Common myeloid progenitor, CD34-positive (primary cell): Measurements from ENCODE around the gene TACR2.

Experiments used
- CTCF ChIA-PET: fragments of 350-600 bp; sonication (Branson Sonifier 250); formaldehyde crosslinking; loops from one replicate; lab custom pipeline; 2021; ENCODE audit warnings: antibody characterized with exemption; lab: Charles Lee
- POLR2A ChIA-PET: fragments of 350-600 bp; sonication (Branson Sonifier 250); formaldehyde crosslinking; loops from one replicate; lab custom pipeline; 2021; ENCODE audit warnings: antibody characterized with exemption; lab: Charles Lee
- DNase-seq, 3 donors: peaks; one replicate each; pipeline versions ENCODE4 v3.0.0 to v3.0.0-alpha.2; 2013
- H3K27ac ChIP-seq, 2 experiments: 1 replicate in 1 of 2; 2 replicates in 1 of 2; pipeline ENCODE4 v1.7.0; 2013; ENCODE audit warnings: inconsistent platforms in 2 of 2, low read length in 2 of 2, mild to moderate bottlenecking in 2 of 2, low read depth in 1 of 2, moderate library complexity in 1 of 2; ENCODE audit not compliant: severe bottlenecking in 2 of 2, insufficient read depth in 1 of 2, poor library complexity in 1 of 2
- H3K27me3 ChIP-seq, 5 experiments: replicated peaks in 2 of 5; 1 replicate in 3 of 5; 2 replicates in 2 of 5; pipeline versions ENCODE4 v1.6.1 to v1.7.0; 2013; ENCODE audit warnings: low read length in 4 of 5, mild to moderate bottlenecking in 2 of 5, moderate library complexity in 2 of 5, inconsistent platforms in 1 of 5; ENCODE audit not compliant: insufficient read depth in 5 of 5, control insufficient read depth in 4 of 5
- H3K36me3 ChIP-seq, 4 experiments: 1 replicate in 2 of 4; 2 replicates in 2 of 4; pipeline versions ENCODE4 v1.6.1 to v1.7.0; 2013; ENCODE audit warnings: low read length in 3 of 4, control low read depth in 1 of 4, mild to moderate bottlenecking in 1 of 4; ENCODE audit not compliant: control insufficient read depth in 4 of 4, insufficient read depth in 4 of 4
- H3K4me1 ChIP-seq, 4 experiments: 1 replicate in 3 of 4; 2 replicates in 1 of 4; pipeline versions ENCODE4 v1.6.1 to v1.7.1; 2013; ENCODE audit warnings: low read length in 3 of 4, mild to moderate bottlenecking in 3 of 4, control low read depth in 1 of 4, inconsistent platforms in 1 of 4, moderate library complexity in 1 of 4; ENCODE audit not compliant: control insufficient read depth in 4 of 4, insufficient read depth in 4 of 4; ENCODE audit errors: control extremely low read depth in 1 of 4
- H3K4me3 ChIP-seq, 7 experiments: 1 replicate in 4 of 7; 2 replicates in 3 of 7; pipeline versions ENCODE4 v1.5.1 to v1.7.0; 2013; ENCODE audit warnings: mild to moderate bottlenecking in 7 of 7, low read length in 6 of 7, moderate library complexity in 6 of 7, inconsistent platforms in 2 of 7, low read depth in 2 of 7, control low read depth in 1 of 7; ENCODE audit not compliant: insufficient read depth in 4 of 7, control insufficient read depth in 1 of 7; ENCODE audit errors: extremely low read depth in 1 of 7
- H3K9me3 ChIP-seq, 5 experiments: 1 replicate in 4 of 5; 2 replicates in 1 of 5; pipeline versions ENCODE4 v1.6.1 to v1.7.1; 2013; ENCODE audit warnings: low read length in 4 of 5, mild to moderate bottlenecking in 2 of 5, inconsistent platforms in 1 of 5, low read depth in 1 of 5, moderate library complexity in 1 of 5; ENCODE audit not compliant: control insufficient read depth in 4 of 5, insufficient read depth in 2 of 5; ENCODE audit errors: control extremely low read depth in 1 of 5
- WGBS: methylation state at CpG from one replicate; pipeline ENCODE4 v1.1.5; 2013; ENCODE audit not compliant: insufficient coverage; 5-methylcytosine and 5-hydroxymethylcytosine counted together

The TACR2 gene

DNA sequence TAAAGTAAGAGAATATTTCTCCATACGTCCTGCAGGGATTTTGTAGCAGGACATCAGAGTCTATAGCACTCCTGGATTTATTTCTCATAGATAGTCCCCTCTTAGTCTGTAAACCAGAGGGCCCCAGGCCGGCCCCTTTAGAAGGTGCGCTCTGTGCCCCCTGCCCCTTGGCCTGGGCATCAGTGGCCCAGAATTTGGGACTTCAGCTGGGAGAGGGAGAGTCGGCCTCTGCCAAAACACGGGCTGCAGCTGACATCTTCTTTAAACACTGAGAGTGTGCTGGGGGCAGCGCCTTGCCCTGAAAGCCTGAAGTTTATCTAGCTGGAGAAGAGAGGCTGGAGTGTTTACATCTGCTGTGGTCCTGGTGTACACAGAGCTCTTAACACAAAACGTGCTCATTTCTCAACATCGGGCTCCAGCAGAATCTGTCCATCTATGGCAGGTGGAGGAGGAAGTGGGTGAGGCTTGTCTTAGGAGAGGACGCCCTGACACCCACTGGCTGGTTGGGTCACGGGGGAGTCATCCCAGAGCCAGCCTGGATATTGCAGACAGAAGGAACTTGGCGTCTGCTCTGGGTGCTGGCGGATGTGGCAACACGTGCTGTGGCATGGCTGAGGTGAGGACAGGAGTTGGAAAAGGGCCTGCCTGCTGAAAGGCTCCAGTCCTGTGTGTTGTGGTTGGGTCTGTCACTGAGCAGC lies 5.0 kb upstream of the TACR2 start:
- POLR2A ChIA-PET = no interaction called here

DNA sequence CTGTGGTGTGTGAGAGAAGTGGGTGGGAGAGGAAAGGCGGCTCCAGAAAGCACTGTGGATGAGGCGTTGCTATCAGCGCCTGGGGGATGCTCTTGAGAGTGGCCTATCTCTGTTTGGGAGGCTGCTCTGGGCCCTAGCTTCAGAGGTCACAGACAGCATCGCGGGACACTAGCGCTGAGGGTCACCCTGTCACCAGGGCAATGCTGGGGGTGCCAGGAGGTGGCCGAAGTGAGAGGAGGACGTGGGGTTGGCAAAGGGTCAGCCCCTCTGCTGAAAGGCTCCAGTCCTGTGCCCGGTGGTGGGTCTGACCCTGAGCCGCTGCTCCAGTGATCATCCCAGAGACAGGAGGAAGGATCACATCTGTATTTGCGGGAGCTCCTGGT lies 3.0 kb upstream of the TACR2 start:
- H3K4me1 ChIP-seq = peaks cover 0 to 6% (median 2%) of the 10 kb centered on the region in 4 experiments
- ChIA-PET POLR2A (no interaction called here), CTCF (interaction anchor here (1.0 to 3.1 kb wide), 3 partner anchors 8 to 12 kb away, joined by 3 to 12 read pairs (median 5); no protein-coding TSS in a partner anchor)
- no peaks in the 10 kb centered on the region for H3K27me3 ChIP-seq
- H3K9me3 ChIP-seq = no peaks in the 10 kb centered on the region
- no peak for DNase-seq
- no peak overlapping the region for H3K4me3 ChIP-seq
- H3K36me3 ChIP-seq = no peaks in the 10 kb centered on the region
- H3K27ac ChIP-seq = no peak overlapping the region
- 91% methylated on average over 10 of the region's 11 CpGs for WGBS

More for the DNA sequence above, 5.0 kb upstream of the TACR2 start:
- 82% methylated on average over 8 of the region's 13 CpGs for WGBS
- Histone ChIP-seq H3K4me3 (no peak overlapping the region), H3K27me3 (no peaks in the 10 kb centered on the region), H3K9me3 (no peaks in the 10 kb centered on the region), H3K27ac (no peak overlapping the region), H3K4me1 (peaks cover 0 to 11% (median 2%) of the 10 kb centered on the region in 4 experiments), H3K36me3 (no peaks in the 10 kb centered on the region)
- DNase-seq = no peak
- CTCF ChIA-PET = interaction anchor here (0.9 to 1.5 kb wide), 3 partner anchors 9 to 13 kb away, joined by 3 to 4 read pairs (median 3); no protein-coding TSS in a partner anchor

DNA sequence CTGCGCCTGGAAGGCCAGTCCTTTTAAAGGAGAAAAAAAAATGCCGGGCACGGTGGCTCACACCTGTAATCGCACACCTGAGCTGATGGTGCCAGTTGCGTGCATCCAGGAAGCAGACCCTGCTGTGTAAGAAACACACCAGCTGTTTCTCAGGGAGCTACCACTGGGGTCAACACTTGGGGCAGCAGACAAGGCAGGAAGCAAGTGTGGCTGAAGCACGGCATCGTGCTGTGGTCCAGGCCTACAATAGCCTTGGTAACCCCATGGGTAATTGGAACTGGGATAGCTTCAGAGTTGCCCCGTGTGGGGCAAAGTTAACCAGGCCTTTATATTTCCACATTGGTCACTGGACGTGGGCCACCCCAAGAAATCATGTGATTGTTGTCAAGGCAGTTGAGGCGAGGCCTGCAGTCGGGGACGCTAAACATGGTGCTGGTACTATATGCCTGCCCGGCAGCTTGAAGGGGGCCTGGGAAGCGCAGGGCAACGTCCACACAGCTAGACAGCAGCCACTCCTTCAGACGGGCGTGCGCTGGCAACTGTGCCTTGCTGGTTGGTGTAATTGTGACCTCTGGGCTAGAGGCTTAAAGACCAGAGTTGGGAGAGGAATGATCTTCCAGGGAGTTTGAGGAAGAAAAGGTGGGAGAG lies 2.5 kb upstream of the TACR2 start:
- no peak overlapping the region for H3K27ac ChIP-seq
- no peak for DNase-seq
- H3K9me3 ChIP-seq = no peaks in the 10 kb centered on the region
- no peak overlapping the region for H3K4me3 ChIP-seq
- H3K36me3 ChIP-seq = no peaks in the 10 kb centered on the region
- WGBS = 100% methylated on average over 16 of the region's 18 CpGs
- ChIA-PET CTCF (interaction anchor here (1.4 to 3.1 kb wide), 2 partner anchors 8 to 12 kb away, joined by 5 to 12 read pairs; no protein-coding TSS in a partner anchor), POLR2A (no interaction called here)
- H3K4me1 ChIP-seq = peaks cover 0 to 5% (median 2%) of the 10 kb centered on the region in 4 experiments
- H3K27me3 ChIP-seq = no peaks in the 10 kb centered on the region

DNA sequence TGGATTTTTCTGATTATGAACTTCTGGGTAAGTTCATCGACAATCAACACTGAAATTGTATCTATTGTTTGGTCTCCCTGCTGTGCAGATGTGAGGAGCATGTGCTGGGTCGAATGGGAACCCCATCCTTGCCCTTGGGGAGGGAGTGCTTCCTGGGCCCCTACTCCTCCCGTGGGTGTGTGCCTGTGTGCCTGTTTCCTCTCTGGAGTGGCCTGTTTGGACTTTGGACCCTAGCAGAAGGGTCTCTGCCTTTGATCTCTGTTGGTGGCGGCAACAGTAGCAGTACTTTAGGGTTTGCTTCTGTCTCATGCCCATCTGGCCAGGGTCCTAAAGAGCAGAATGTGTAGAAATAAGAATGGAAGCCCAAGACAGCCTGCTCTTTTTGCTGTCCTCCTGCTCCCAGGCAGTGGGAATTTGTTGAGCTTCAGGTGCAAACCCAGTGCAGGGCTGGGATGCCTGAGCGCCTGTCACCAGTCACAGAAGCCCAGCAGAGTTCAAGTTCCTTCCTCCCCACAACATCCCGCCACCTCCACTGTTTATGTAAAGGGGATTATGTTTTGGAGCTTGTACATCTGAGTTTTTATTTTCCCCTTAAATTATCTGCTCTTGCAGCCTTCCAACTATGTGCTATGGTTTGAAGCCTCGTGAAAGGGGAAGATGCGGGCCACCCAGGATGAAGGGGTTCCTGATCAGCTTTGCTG lies 1.5 kb upstream of the TACR2 start:
- POLR2A ChIA-PET = no interaction called here

DNA sequence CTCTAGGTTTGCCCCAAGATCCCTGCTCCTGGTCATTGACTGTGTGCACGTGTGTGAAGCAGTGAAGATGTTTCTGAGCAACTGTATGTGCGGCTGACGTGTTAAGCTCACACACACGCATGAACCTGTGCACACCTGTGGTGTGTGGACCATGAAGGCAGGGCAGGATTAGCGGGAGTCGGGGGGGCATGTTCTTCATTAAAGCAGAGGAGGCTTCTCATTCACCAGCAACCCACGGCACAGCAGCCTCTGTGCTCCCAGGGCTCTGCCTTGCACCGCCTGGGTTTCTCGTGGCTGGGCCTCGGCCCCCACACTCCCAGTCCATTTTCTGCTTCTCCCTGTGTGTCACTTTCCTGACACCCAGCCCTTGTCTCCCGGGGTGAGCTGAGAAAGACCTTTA lies 824 bp upstream of the TACR2 start:
- no peak overlapping the region for H3K4me3 ChIP-seq

More for the DNA sequence above, 1.5 kb upstream of the TACR2 start:
- Histone ChIP-seq H3K9me3 (no peaks in the 10 kb centered on the region), H3K27me3 (no peaks in the 10 kb centered on the region), H3K4me1 (no peaks in the 10 kb centered on the region), H3K27ac (no peak overlapping the region), H3K36me3 (no peaks in the 10 kb centered on the region), H3K4me3 (no peak overlapping the region)
- DNase-seq = no peak
- WGBS = 68% methylated on average over 5 of the region's 8 CpGs
- CTCF ChIA-PET = interaction anchor here (1.0 to 3.1 kb wide), 2 partner anchors 11 to 32 kb away, joined by 3 to 12 read pairs; no protein-coding TSS in a partner anchor

DNA sequence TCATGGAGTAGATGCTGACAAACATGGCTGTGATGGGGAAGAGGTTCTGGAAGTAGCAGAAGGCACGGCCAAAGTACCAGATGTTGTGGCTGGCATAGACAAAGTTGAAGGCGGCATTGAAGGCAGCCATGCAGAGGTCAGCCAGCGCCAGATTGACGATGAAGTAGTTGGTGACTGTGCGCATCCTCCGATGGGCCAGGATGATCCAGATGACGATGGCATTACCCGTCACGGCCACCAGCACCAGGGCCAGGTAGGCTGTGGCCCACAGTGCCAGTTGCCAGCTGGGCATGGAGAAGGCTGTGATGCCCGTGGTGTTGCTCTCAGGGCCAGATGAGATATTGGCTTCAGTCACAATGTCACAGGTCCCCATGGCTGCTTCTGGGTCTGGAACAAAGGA lies 767 bp downstream of the TACR2 start:
- no peak overlapping the region for H3K4me3 ChIP-seq
- CTCF ChIA-PET = interaction anchor here (1.3 to 1.6 kb wide), 2 partner anchors 33 to 82 kb away, joined by 3 to 4 read pairs; no protein-coding TSS in a partner anchor
- H3K36me3 ChIP-seq = no peaks in the 10 kb centered on the region
- no peak overlapping the region for H3K27ac ChIP-seq
- no peak for DNase-seq
- H3K4me1 ChIP-seq = peaks cover 0 to 2% (median 0%) of the 10 kb centered on the region in 4 experiments
- H3K9me3 ChIP-seq = no peaks in the 10 kb centered on the region
- WGBS = 94% methylated on average over 9 of the region's 10 CpGs
- POLR2A ChIA-PET = no interaction called here
- H3K27me3 ChIP-seq = no peaks in the 10 kb centered on the region

More for the DNA sequence above, 824 bp upstream of the TACR2 start:
- Histone ChIP-seq H3K9me3 (no peaks in the 10 kb centered on the region), H3K27ac (no peak overlapping the region), H3K27me3 (no peaks in the 10 kb centered on the region), H3K36me3 (no peaks in the 10 kb centered on the region), H3K4me1 (no peaks in the 10 kb centered on the region)
- CTCF ChIA-PET = interaction anchor here (1.0 to 3.1 kb wide), 4 partner anchors 9 to 98 kb away, joined by 3 to 12 read pairs (median 4); no protein-coding TSS in a partner anchor
- POLR2A ChIA-PET = no interaction called here
- no peak for DNase-seq
- 94% methylated on average over 10 of the region's 11 CpGs for WGBS
